T-cell (primary cell): Measurements from ENCODE around the gene DDT. TPM values are rescaled to one million over a fixed set of nuclear protein-coding genes. Genes with fewer than 3 reads are reported as not detected.
"Not testable (repeated sequence)": the region's sequence is repeated elsewhere in the genome, so short reads cannot be mapped to it uniquely, and the experiment has no call there.

Source experiments
- ATAC-seq, 4 experiments: fragments of 200-7000 bp in 3 of 4; fragments of 150-1000 bp in 1 of 4; cut with Tn5 transposase; replicated peaks in 1 of 4; 1 replicate in 3 of 4; 2 replicates in 1 of 4; pipeline ENCODE4 v1.10.0; 2021; ENCODE audit warnings: moderate library complexity in 3 of 4, mild to moderate bottlenecking in 2 of 4, moderate number of reproducible peaks in 1 of 4
- CTCF ChIA-PET, 2 donors: fragments of 300-600 bp; sonication (Branson Sonifier 250); formaldehyde crosslinking; loops; one replicate each; lab custom pipeline; 2022; ENCODE audit warnings: antibody characterized with exemption in 2 of 2; lab: Charles Lee
- POLR2A ChIA-PET, 2 donors: fragments of 300-600 bp; sonication (Branson Sonifier 250); formaldehyde crosslinking; loops; one replicate each; lab custom pipeline; 2022; ENCODE audit warnings: antibody characterized with exemption in 2 of 2; lab: Charles Lee
- DNase-seq, 35 experiments: peaks; one replicate each; pipeline versions ENCODE4 v3.0.0 to v3.0.0-alpha.2; 2013 to 2023
- H3K27ac ChIP-seq: one replicate; pipeline ENCODE4 v1.5.1; 2013; ENCODE audit warnings: low read length
- H3K27me3 ChIP-seq, 2 experiments: replicated peaks in 1 of 2; 1 replicate in 1 of 2; 2 replicates in 1 of 2; pipeline versions ENCODE4 v1.6.1 to v1.7.0; 2013; ENCODE audit warnings: low read length in 1 of 2, mixed read lengths in 1 of 2; ENCODE audit not compliant: control insufficient read depth in 2 of 2, insufficient read depth in 2 of 2; ENCODE audit errors: extremely low read depth in 1 of 2
- H3K36me3 ChIP-seq, 2 donors: 1 replicate in 1 of 2; 2 replicates in 1 of 2; pipeline versions ENCODE4 v1.6.1 to v1.7.0; 2013; ENCODE audit warnings: low read length in 1 of 2; ENCODE audit not compliant: control insufficient read depth in 2 of 2, insufficient read depth in 1 of 2; ENCODE audit errors: extremely low read depth in 1 of 2
- H3K4me1 ChIP-seq, 2 experiments: 1 replicate in 1 of 2; 2 replicates in 1 of 2; pipeline versions ENCODE4 v1.6.1 to v1.7.0; 2013; ENCODE audit warnings: low read length in 2 of 2, mixed read lengths in 1 of 2; ENCODE audit not compliant: insufficient read depth in 2 of 2, control insufficient read depth in 1 of 2; ENCODE audit errors: extremely low read depth in 1 of 2
- H3K4me3 ChIP-seq, 2 donors: 1 replicate in 1 of 2; 2 replicates in 1 of 2; pipeline versions ENCODE4 v1.5.1 to v1.7.0; 2013; ENCODE audit warnings: mild to moderate bottlenecking in 2 of 2, low read length in 1 of 2, moderate library complexity in 1 of 2; ENCODE audit not compliant: control insufficient read depth in 1 of 2; ENCODE audit errors: extremely low read depth in 1 of 2
- H3K9me3 ChIP-seq: 2 replicates; pipeline ENCODE4 v1.7.0; 2013
- H3K27ac Mint-ChIP-seq, 2 donors: one replicate each; pipeline ENCODE4 v1.8.0; 2020 to 2021; ENCODE audit warnings: mild to moderate bottlenecking in 2 of 2, mixed read lengths in 2 of 2
- H3K27me3 Mint-ChIP-seq, 2 donors: one replicate each; pipeline ENCODE4 v1.8.0; 2021 to 2022; ENCODE audit warnings: mixed read lengths in 2 of 2
- H3K36me3 Mint-ChIP-seq: one replicate; pipeline ENCODE4 v1.8.0; 2021; ENCODE audit warnings: mixed read lengths
- H3K4me1 Mint-ChIP-seq, 3 donors: one replicate each; pipeline ENCODE4 v1.8.0; 2020 to 2022; ENCODE audit warnings: mixed read lengths in 3 of 3, mild to moderate bottlenecking in 1 of 3
- H3K4me3 Mint-ChIP-seq, 3 donors: one replicate each; pipeline ENCODE4 v1.8.0; 2020 to 2022; ENCODE audit warnings: mild to moderate bottlenecking in 3 of 3, mixed read lengths in 3 of 3, moderate library complexity in 3 of 3
- H3K9me3 Mint-ChIP-seq, 3 donors: one replicate each; pipeline ENCODE4 v1.8.0; 2020 to 2022; ENCODE audit warnings: mixed read lengths in 3 of 3
- WGBS: methylation state at CpG from one replicate; pipeline ENCODE4 v1.1.5; 2013; ENCODE audit warnings: missing lambda C conversion rate; ENCODE audit not compliant: insufficient coverage; 5-methylcytosine and 5-hydroxymethylcytosine counted together
- total RNA-seq, 35 experiments: library from RNA in 6 of 35; stranded (reverse) in 6 of 35; fragments of 120-200 nt in 1 of 35; gene quantifications; one replicate each; pipeline versions ENCODE4 v1.2.1 to v1.2.4 and lab custom pipeline; 2013 to 2026

The DDT gene
- total RNA-seq, 5 donors from 2014 or later (not counting 1 experiment from before 2014, with no cell fraction given) = 72.5 to 122 (median 94.3) TPM

GRCh38 chr22:23999779-24000178 is 25.5 kb upstream of the DDT start:
- H3K36me3 ChIP-seq, H3K4me1 ChIP-seq, H3K4me1 Mint-ChIP-seq, H3K9me3 Mint-ChIP-seq, H3K4me3 Mint-ChIP-seq, DNase-seq, H3K27ac ChIP-seq, H3K4me3 ChIP-seq, H3K36me3 Mint-ChIP-seq, POLR2A ChIA-PET, H3K9me3 ChIP-seq, H3K27ac Mint-ChIP-seq, CTCF ChIA-PET, H3K27me3 Mint-ChIP-seq, ATAC-seq: not testable (repeated sequence)
- WGBS = 79% methylated on average over 6 of the region's 7 CpGs
- H3K27me3 ChIP-seq = peaks cover 0 to 35% of the 10 kb centered on the region in 2 experiments

DNA sequence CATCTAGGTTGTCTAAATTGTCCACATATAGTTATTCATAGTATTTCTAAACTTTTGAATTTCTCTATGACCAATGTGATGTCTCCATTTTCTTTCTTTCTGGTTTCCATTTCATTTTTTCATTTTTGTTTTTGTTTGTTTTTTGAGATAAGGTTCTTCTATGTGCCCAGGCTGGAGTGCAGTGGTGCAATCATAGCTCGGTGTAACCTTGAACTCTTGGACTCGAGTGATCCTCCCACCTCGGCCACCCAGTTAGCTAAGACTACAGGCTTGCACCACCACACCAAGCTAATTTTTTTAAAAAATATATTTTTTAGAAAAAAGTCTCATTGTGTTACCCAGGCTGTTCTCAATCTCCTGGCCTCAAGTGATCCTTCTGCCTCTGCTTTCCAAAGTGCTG is 22.9 kb upstream of the DDT start:
- H3K4me1 Mint-ChIP-seq = peaks cover 0 to 4% (median 0%) of the 10 kb centered on the region in 3 donors
- Histone ChIP-seq H3K4me1 (no peaks in the 10 kb centered on the region), H3K36me3 (no peaks in the 10 kb centered on the region), H3K9me3 (no peaks in the 10 kb centered on the region), H3K27ac (no peak overlapping the region), H3K27me3 (peaks cover 0 to 16% of the 10 kb centered on the region in 2 experiments), H3K4me3 (no peak overlapping the region)
- H3K9me3 Mint-ChIP-seq = no peaks in the 10 kb centered on the region
- H3K27me3 Mint-ChIP-seq = peaks cover 1 to 2% of the 10 kb centered on the region in 2 donors
- ChIA-PET CTCF (no interaction called here), POLR2A (no interaction called here)
- ATAC-seq (no peak), DNase-seq (no peak)
- H3K36me3 Mint-ChIP-seq = no peaks in the 10 kb centered on the region
- no peak overlapping the region for H3K4me3 Mint-ChIP-seq
- no CpG with 5 or more reads among the region's 3 CpGs for WGBS
- H3K27ac Mint-ChIP-seq = no peak overlapping the region

DNA sequence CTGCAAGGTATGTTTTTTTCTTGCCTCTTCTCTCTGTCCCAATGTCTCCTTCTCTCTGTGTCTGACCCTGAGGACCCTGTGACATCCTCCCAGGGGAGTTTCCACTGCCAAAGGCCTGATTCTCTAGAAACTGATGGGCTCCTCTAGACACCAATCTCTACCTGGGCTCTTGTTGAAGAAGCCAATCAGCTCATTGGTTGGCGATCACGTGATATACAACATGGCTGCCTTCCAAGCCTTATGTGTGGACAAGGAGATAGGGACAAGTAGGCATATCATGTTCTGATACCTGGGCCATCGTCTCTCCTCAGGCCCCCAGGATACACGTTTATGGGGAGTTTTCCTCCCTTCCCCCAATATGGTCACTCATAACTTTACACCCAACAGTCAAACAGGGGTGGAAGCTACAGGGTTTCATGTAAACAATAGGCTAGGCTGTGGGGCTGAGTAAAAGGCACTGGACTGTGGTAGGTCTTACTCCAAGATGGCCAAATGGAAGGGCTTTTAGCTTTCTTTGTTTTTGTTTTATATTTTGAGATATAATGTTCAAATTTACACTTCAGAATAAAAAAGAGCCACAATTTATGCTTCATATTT is 19.4 kb upstream of the DDT start:
- H3K4me3 Mint-ChIP-seq, H3K4me1 ChIP-seq, H3K4me3 ChIP-seq, H3K27ac ChIP-seq, CTCF ChIA-PET, H3K27me3 ChIP-seq, H3K27me3 Mint-ChIP-seq, H3K4me1 Mint-ChIP-seq, H3K36me3 ChIP-seq, H3K9me3 ChIP-seq, DNase-seq, H3K36me3 Mint-ChIP-seq, H3K9me3 Mint-ChIP-seq, H3K27ac Mint-ChIP-seq, POLR2A ChIA-PET, ATAC-seq: not testable (repeated sequence)
- no CpG with 5 or more reads among the region's 4 CpGs for WGBS

DNA sequence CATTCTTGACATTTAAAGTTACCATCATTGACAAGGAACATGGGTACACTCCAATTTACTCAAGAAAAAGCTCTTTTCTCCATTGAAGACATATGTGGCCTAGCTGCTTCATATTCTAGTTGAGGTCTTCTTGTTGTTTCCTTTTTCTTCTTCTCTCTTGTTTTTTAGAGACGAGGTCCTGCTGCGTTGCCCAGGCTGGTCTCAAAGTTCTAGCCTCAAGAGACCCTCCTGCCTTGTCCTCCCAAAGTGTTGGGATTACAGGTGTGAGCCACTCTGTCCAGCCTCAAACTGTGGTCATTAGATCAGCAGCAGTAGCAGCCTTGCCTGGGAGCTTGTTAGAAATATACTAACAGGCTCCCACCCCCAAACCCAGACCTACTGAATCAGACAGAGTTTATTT is 18.8 kb upstream of the DDT start:
- H3K4me3 Mint-ChIP-seq, POLR2A ChIA-PET, H3K4me1 Mint-ChIP-seq, H3K36me3 Mint-ChIP-seq, DNase-seq, H3K36me3 ChIP-seq, ATAC-seq, H3K27me3 Mint-ChIP-seq, CTCF ChIA-PET, H3K9me3 ChIP-seq, H3K4me3 ChIP-seq, H3K4me1 ChIP-seq, H3K9me3 Mint-ChIP-seq, H3K27me3 ChIP-seq, H3K27ac Mint-ChIP-seq, H3K27ac ChIP-seq: not testable (repeated sequence)
- no CpG with 5 or more reads among the region's 2 CpGs for WGBS

DNA sequence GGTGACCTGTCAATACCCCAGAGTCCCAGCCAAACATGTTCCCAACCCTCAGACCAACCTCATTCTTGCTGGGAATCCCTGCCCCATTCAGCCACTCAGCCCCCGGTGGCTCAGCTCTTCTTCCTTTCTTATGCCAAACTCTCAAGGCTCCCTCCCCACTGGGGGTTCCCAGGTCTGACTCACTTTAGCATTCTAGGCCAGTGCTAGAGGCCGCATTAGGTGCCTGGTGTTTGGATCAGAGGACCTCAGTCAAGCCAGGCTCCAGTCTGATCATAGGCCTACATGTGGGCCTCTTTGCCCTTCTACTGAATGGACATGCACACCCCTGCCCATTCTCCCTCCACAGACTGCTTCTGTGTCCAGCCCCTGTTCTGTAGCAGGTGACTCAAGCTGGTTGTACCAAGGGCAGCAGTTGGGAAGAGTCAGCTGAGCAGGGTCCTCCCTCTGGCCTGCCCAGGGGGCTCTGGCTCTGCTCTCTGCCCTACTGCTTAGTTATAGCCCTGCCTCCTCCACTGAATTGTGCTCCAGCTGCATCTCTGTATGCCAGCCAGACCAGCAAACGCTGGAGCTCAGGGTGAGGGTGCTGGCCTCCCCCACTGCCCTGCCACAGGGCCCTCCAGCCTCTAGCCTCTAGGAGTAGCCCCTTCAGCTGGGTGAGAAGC is 15.5 kb upstream of the DDT start:
- H3K4me1 ChIP-seq, H3K27ac ChIP-seq, H3K36me3 Mint-ChIP-seq, H3K9me3 ChIP-seq, H3K27me3 Mint-ChIP-seq, DNase-seq, POLR2A ChIA-PET, H3K27me3 ChIP-seq, H3K4me1 Mint-ChIP-seq, H3K4me3 ChIP-seq, H3K36me3 ChIP-seq, H3K9me3 Mint-ChIP-seq, H3K27ac Mint-ChIP-seq, H3K4me3 Mint-ChIP-seq, ATAC-seq: not testable (repeated sequence)
- CTCF ChIA-PET = interaction anchor here in 1 of 2 donors (0.6 kb wide), 1 partner anchor 1633 kb away, joined by 4 read pairs; no protein-coding TSS in a partner anchor
- WGBS = 79% methylated on average over 1 of the region's 3 CpGs

- H3K36me3 ChIP-seq, ATAC-seq, H3K36me3 Mint-ChIP-seq, H3K4me1 ChIP-seq, H3K27ac ChIP-seq, H3K9me3 ChIP-seq, CTCF ChIA-PET, H3K9me3 Mint-ChIP-seq, POLR2A ChIA-PET, H3K27me3 Mint-ChIP-seq, DNase-seq, H3K27me3 ChIP-seq, H3K4me3 Mint-ChIP-seq, H3K4me1 Mint-ChIP-seq, H3K4me3 ChIP-seq, H3K27ac Mint-ChIP-seq: not testable (repeated sequence)
- WGBS = no CpG with 5 or more reads among the region's 4 CpGs
These were observed 12.4 kb upstream of the DDT start for GRCh38 chr22:23986538-23987178.
